ENCODE measurements around the gene CDC14A. TPM values are rescaled to one million over a fixed set of nuclear protein-coding genes. Genes with fewer than 3 reads are reported as not detected.
"Not testable (repeated sequence)": the region's sequence is repeated elsewhere in the genome, so short reads cannot be mapped to it uniquely, and the experiment has no call there.

CDC14A gene
- polyA plus RNA-seq, 4 donors: 13.7 to 32.3 (median 30.1) TPM

GRCh38 chr1:100395913-100396312, 43.6 kb downstream of the CDC14A start:
- DNase-seq (ENCODE audit: low read depth in 4 of 4, low spot score in 3 of 4): no peak

- DNase-seq (ENCODE audit: low read depth in 4 of 4, low spot score in 3 of 4): no peak
Observed at GRCh38 chr1:100396651-100397050, 44.3 kb downstream of the CDC14A start.

- no peak for DNase-seq (ENCODE audit: low read depth in 4 of 4, low spot score in 3 of 4)
Observed at GRCh38 chr1:100397681-100398080, 45.4 kb downstream of the CDC14A start.

- DNase-seq (ENCODE audit: low read depth in 4 of 4, low spot score in 3 of 4): no peak
Observed at GRCh38 chr1:100398648-100399047, 46.3 kb downstream of the CDC14A start.

GRCh38 chr1:100400404-100400803, 48.1 kb downstream of the CDC14A start:
- no peak for DNase-seq (ENCODE audit: low read depth in 4 of 4, low spot score in 3 of 4)

GRCh38 chr1:100404821-100405220, 52.5 kb downstream of the CDC14A start:
- no peak for DNase-seq (ENCODE audit: low read depth in 4 of 4, low spot score in 3 of 4)

GRCh38 chr1:100405902-100406301, 53.6 kb downstream of the CDC14A start:
- DNase-seq (ENCODE audit: low read depth in 4 of 4, low spot score in 3 of 4): not testable (repeated sequence)

- DNase-seq (ENCODE audit: low read depth in 4 of 4, low spot score in 3 of 4): not testable (repeated sequence)
Observed at GRCh38 chr1:100407390-100407789, 55.1 kb downstream of the CDC14A start.

- no peak for DNase-seq (ENCODE audit: low read depth in 4 of 4, low spot score in 3 of 4)
Observed at GRCh38 chr1:100411019-100411418, 58.7 kb downstream of the CDC14A start.

- DNase-seq (ENCODE audit: low read depth in 4 of 4, low spot score in 3 of 4): no peak
Observed at GRCh38 chr1:100411574-100411973, 59.3 kb downstream of the CDC14A start.

- no peak for DNase-seq (ENCODE audit: low read depth in 4 of 4, low spot score in 3 of 4)
Observed at GRCh38 chr1:100413035-100413434, 60.7 kb downstream of the CDC14A start.

GRCh38 chr1:100414693-100415497, 62.6 kb downstream of the CDC14A start:
- DNase-seq (ENCODE audit: low read depth in 4 of 4, low spot score in 3 of 4): no peak

GRCh38 chr1:100415498-100415778, 63.1 kb downstream of the CDC14A start:
- no peak for DNase-seq (ENCODE audit: low read depth in 4 of 4, low spot score in 3 of 4)

GRCh38 chr1:100419072-100419471, 66.8 kb downstream of the CDC14A start:
- DNase-seq (ENCODE audit: low read depth in 4 of 4, low spot score in 3 of 4): no peak

- no peak for DNase-seq (ENCODE audit: low read depth in 4 of 4, low spot score in 3 of 4)
Observed at GRCh38 chr1:100422065-100422464, 69.8 kb downstream of the CDC14A start.

- no peak for DNase-seq (ENCODE audit: low read depth in 4 of 4, low spot score in 3 of 4)
Observed at GRCh38 chr1:100423832-100424337, 71.6 kb downstream of the CDC14A start.

- no peak for DNase-seq (ENCODE audit: low read depth in 4 of 4, low spot score in 3 of 4)
Observed at GRCh38 chr1:100428160-100428559, 75.9 kb downstream of the CDC14A start.

GRCh38 chr1:100430325-100430756, 78.0 kb downstream of the CDC14A start:
- no peak for DNase-seq (ENCODE audit: low read depth in 4 of 4, low spot score in 3 of 4)

- DNase-seq (ENCODE audit: low read depth in 4 of 4, low spot score in 3 of 4): no peak
Observed at GRCh38 chr1:100431954-100432353, 79.6 kb downstream of the CDC14A start.

- DNase-seq (ENCODE audit: low read depth in 4 of 4, low spot score in 3 of 4): no peak
Observed at GRCh38 chr1:100433563-100433962, 81.3 kb downstream of the CDC14A start.

- no peak for DNase-seq (ENCODE audit: low read depth in 4 of 4, low spot score in 3 of 4)
Observed at GRCh38 chr1:100434831-100435230, 82.5 kb downstream of the CDC14A start.

GRCh38 chr1:100438375-100438774, 86.1 kb downstream of the CDC14A start:
- DNase-seq (ENCODE audit: low read depth in 4 of 4, low spot score in 3 of 4): no peak

- DNase-seq (ENCODE audit: low read depth in 4 of 4, low spot score in 3 of 4): no peak
Observed at GRCh38 chr1:100438789-100439188, 86.5 kb downstream of the CDC14A start.

Measured in left renal pelvis (tissue), 4 donors.